Epithelial cell of esophagus (primary cell): Measurements from ENCODE around the gene MTG1.

Experiments used
- DNase-seq: peaks from one replicate; pipeline ENCODE4 v3.0.0; 2010; ENCODE audit warnings: low read depth
- H3K4me3 ChIP-seq: 2 replicates; pipeline ENCODE4 v1.5.1; 2011; ENCODE audit warnings: mild to moderate bottlenecking, low read length, control low read depth
- CTCF ChIP-seq: IDR thresholded peaks from 2 replicates; pipeline ENCODE4 v1.5.1; 2011; ENCODE audit warnings: low read depth, mild to moderate bottlenecking, low read length, control low read depth, inconsistent platforms; ENCODE audit not compliant: insufficient read depth; ENCODE audit errors: missing control alignments

Gene MTG1

GRCh38 chr10:133401981-133402725, 8.2 kb downstream of the MTG1 start:
- H3K4me3 ChIP-seq, result no peak overlapping the region
- no peak for TF ChIP-seq CTCF
- no peak for DNase-seq

DNA sequence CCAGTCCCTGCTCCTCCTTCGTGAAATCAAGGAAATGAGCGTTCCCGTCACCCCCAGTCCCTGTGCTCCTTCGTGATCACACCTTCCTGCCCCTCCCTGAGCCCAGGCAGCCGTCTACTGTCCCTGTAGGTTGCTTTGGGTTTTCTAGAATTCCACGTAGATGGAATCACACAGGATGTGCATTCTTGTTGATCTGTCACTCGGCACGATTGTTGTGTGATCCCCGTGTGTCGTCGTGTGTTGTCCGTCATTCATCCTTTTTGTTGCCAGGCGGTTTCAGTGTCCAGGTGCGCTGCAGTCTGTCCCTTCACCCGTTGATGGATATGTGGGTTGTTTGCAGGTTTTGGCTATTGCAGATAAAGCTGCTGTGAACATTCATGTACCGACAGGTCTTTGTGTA, 9.4 kb downstream of the MTG1 start:
- no peak for DNase-seq
- no peak for TF ChIP-seq CTCF
- H3K4me3 ChIP-seq, result no peak overlapping the region

GRCh38 chr10:133403784-133404183, 9.8 kb downstream of the MTG1 start:
- TF ChIP-seq CTCF, result no peak
- no peak for DNase-seq

GRCh38 chr10:133405272-133405671, 11.3 kb downstream of the MTG1 start:
- no peak for DNase-seq
- no peak for TF ChIP-seq CTCF
- H3K4me3 ChIP-seq, result no peak overlapping the region

More at GRCh38 chr10:133403784-133404183, 9.8 kb downstream of the MTG1 start:
- no peak overlapping the region for H3K4me3 ChIP-seq

DNA sequence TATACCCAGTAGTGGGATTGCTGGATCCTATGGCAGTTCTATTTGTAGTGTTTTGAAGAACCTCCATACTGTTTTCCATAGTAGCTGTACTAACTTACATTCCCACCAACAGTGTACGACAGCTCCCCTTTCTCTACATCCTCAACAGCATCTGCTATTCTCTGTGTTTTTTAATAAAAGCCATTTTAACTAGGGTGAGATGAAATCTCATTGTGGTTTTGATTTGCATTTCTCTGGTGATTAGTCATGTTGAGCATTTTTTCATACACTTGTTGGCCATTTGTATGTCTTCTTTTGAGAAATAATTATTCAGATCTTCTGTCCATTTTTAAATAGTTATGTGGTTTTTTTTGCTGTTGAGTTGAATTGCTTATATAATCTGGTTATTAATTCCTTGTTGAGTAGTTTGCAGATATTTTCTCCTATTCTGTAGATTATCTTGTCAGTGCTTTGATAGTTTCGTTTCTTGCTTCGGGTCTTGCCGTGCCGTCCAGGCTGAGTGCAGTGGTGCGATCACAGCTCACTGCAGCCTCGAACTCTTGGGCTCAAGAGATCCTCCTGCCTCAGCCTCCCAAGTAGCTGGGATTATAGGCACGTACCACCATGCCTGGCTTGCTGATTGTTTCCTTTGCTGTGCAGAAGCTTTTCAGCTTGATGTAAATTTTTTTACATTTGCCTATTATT, 12.0 kb downstream of the MTG1 start:
- TF ChIP-seq CTCF, result no peak
- no peak for DNase-seq
- no peak overlapping the region for H3K4me3 ChIP-seq

GRCh38 chr10:133411523-133412380, 17.8 kb downstream of the MTG1 start:
- no peak overlapping the region for H3K4me3 ChIP-seq
- no peak for TF ChIP-seq CTCF
- no peak for DNase-seq
